HG03378 (cell line): ENCODE results near the gene VPS13D.
A peak's percentile ranks its signal among the peaks of the same experiment; 100 is the strongest.

ENCODE experiments used
- ATAC-seq: cut with Tn5 transposase; IDR thresholded peaks from one replicate; pipeline ENCODE4 v1.9.1; 2021; ENCODE audit warnings: mild to moderate bottlenecking, moderate library complexity; ENCODE audit not compliant: unreplicated experiment

The VPS13D gene

DNA sequence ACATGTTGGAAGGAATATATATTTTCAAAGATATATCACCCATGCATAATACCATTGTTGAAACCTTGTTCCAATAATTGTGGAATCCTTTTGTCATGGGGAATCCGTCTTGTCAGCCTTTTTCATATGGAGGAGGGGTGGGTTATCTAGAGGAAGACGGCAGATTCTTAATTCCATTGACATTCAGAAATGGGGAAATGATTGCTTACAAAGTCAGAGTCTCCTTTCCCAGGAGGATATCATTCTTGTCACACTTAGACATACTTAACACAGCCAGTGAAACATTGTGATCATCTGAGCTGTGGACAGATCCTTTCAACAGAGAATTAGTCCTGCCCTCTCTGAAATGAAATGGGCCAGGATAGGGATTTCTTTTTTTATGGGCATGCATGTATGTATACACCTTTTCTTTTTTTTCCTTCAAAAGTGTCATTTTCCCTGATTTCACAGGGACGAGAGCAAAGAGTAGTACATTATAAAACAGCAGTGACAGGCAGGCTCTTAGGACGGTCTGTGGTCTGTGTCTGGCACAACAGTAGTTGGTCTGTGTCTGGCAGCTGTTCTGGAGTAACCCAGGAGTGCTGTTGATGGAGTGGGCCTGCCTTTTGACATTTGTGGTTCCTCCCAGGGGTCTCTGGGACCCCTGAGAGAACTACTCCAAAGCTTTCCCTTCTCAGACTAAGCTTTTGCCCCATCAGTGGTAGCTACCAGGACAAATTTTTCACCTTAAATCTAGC lies 50.1 kb downstream of the VPS13D start:
- ATAC-seq: no peak

DNA sequence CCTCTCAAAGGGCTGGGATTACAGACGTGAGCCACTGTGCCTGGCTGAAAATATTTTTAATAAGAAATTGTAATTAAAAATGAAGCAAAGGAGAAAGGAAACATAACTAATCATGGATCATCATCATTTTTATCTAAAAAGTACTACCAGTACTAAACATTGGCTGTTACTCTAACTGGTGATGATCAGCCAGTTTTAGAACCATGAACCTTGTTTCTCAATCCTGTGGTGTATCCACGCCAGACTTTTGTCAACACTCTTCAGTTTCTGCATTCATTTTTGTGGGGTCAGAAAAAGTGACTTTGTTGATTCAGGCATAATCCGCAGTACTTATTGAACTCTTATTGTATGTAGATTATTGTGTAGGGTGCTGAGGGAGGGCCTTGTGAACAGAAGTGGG lies 52.3 kb downstream of the VPS13D start:
- no peak for ATAC-seq

- ATAC-seq: no peak
Measured at GRCh38 chr1:12284486-12284885, 54.7 kb downstream of the VPS13D start.

GRCh38 chr1:12285496-12286143 lies 55.8 kb downstream of the VPS13D start:
- ATAC-seq: no peak

- ATAC-seq: no peak
Measured at GRCh38 chr1:12287869-12288268, 58.0 kb downstream of the VPS13D start.

DNA sequence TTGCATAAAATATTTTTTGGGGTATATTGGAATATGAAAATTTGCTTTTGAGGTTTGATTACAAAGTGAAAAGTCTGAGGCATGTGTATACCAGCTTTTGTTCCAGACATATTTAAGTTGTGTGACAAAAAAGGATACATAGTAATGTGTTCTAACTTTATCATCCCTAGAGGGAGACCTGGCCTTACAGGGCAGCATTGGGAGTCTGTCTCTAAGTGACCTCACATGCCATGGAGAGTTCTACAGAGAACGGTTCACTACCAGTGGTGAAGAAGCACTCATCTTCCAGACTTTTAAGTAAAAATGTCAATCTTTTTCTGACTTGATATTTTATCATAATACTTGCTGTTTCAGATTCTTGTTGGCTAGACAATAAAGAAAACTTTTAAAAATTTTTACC lies 61.0 kb downstream of the VPS13D start:
- no peak for ATAC-seq

GRCh38 chr1:12293416-12293815 lies 63.6 kb downstream of the VPS13D start:
- ATAC-seq: no peak

DNA sequence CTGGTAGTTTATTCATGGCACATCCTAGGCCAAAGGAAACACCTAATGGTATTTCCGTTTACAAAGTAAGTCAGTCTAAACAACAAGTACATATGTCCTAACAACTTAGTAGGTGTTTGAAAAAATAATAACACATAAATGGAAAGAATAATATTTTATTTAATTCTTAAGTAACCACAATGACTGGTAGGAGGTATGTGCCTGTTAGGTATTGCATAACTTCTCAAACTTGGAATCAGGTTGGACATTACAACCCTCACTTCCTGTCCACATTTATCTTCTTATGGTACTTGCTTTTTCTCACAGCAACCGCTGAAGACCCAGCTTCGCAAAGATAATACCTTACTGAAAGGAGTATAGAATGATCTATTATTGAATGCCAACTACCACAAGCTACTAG lies 64.2 kb downstream of the VPS13D start:
- ATAC-seq: no peak

DNA sequence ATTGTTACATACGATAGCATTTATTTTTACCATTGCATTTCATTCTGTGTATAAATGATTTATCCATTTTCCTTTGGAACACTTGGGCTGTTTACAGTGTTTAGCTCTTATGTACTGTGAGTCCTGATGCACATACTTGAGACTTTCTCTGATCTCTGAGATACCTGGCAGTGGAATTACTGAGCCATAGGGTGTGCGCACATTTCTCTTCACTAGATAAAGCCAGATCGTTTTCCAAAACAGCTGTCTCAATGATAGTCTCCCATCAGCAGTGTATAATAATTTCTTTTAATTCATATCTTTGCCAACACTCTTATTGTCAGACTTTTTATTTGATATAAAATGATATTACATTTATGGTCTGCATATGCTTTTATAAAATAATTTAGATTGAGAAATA lies 66.2 kb downstream of the VPS13D start:
- no peak for ATAC-seq

- peak; percentile 84 for ATAC-seq
Measured at GRCh38 chr1:12296623-12297022, 66.8 kb downstream of the VPS13D start.

GRCh38 chr1:12300706-12301105 lies 70.9 kb downstream of the VPS13D start:
- ATAC-seq: no peak

- no peak for ATAC-seq
Measured at GRCh38 chr1:12301518-12302237, 71.8 kb downstream of the VPS13D start.

- ATAC-seq: no peak
Measured at GRCh38 chr1:12302798-12303447, 73.1 kb downstream of the VPS13D start.

GRCh38 chr1:12305377-12305776 lies 75.5 kb downstream of the VPS13D start:
- ATAC-seq: no peak

DNA sequence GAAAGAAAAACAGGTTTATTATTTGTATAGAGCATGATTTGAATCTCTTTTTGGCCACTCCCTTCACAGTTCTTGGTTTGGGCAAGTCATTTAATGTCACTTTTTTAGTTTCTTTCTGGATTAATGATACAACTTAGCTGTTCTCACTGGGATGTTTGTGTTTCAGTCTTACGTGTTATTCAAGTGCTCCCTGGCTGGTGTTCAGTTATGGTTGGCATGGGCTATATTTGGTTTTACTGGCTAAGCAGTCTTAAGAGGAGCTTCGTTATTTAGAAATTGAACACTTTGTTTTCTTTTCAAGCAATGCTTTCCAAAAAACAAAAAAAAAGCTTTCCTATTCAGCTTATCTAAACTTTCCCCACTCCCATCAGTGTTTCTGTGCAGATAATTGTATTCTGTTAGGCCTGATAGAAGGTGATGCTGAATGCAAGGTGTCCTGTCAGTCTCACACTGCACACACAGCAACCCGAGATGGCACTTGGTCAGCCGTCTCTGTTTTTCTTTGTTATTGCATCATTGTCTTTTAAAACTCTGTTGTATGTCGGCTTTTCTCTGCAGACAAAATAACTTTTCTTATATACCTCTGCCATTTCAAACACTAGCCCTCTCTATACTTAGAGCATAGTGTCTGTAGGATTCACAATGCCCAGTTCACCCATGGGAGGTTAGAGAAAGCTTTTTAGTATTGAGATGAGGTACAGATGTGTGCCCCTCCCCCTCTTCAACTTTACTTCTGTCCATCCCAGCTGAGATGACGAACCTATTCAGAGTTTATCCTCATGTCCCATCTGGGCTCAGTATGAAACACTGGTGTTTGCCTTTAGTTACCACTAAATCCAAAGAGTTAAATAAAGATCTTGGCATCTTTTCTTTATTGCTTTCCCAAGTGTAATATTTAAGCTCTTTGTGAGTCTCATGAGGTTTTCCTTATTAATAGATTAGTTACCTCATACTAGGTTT lies 80.2 kb downstream of the VPS13D start:
- ATAC-seq: no peak

GRCh38 chr1:12314333-12314903 lies 84.6 kb downstream of the VPS13D start:
- ATAC-seq: no peak

- no peak for ATAC-seq
Measured at GRCh38 chr1:12315146-12315545, 85.3 kb downstream of the VPS13D start.

GRCh38 chr1:12316331-12316730 lies 86.5 kb downstream of the VPS13D start:
- no peak for ATAC-seq

- no peak for ATAC-seq
Measured at GRCh38 chr1:12320486-12320885, 90.7 kb downstream of the VPS13D start.

GRCh38 chr1:12324423-12324822 lies 94.6 kb downstream of the VPS13D start:
- ATAC-seq: no peak
